HG03457 (cell line): Measurements from ENCODE around the gene IKBKE.

Experiments
- ATAC-seq: cut with Tn5 transposase; IDR thresholded peaks from one replicate; pipeline ENCODE4 v1.9.1; 2021; ENCODE audit warnings: moderate number of reproducible peaks; ENCODE audit not compliant: unreplicated experiment

Gene IKBKE

DNA sequence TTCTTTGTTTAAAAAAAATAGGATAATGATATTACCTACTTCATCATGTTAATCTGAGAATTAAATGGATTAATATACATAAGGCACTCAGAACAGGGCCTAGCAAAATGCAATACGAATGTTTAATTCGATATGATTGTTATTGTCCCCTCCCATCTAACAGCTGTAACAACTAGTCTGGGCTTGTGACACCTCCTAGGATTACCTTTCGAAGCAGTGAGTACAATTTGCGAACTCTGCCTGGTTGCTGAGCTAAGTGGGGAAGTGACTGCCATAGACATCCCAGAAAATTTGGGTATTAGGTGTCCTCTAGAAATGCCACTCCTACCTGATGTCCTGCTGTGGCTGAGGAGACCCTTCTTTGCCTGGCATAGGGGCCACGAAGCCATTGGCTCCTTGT is 40.1 kb downstream of the IKBKE start:
- no peak for ATAC-seq

DNA sequence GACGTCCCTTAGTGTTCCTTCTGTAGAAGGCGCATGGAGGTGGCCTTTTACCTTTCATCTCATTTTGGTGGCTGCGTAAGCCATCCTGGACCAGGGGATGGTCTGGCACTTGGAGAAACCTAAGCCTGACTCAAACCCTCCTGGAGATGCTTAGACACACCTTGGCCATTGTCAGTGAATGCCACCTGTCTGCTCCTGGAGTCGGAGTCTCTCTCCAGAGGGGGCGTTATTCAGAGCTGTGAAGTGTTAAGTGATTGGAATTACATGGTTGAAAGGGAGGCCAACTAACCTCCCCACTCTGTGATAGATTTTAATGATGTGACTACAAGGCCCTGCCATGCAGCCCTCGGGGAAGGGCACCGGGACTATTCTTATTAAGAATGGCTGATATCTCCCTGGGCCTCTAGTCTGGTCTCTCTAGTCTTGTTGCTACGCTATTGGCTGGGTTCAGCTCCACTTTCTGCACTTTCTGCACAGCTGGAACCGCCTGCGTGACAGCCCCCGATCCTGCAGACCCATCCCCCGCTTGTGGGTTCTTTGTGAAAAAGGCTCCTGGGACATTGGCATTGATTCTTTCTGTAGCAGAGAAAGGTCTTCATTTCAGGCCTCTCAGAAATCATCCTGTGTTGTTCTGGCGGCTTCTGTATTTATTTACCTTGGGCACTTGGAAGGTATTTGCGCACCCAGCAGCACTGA is 41.2 kb downstream of the IKBKE start:
- ATAC-seq, result no peak

DNA sequence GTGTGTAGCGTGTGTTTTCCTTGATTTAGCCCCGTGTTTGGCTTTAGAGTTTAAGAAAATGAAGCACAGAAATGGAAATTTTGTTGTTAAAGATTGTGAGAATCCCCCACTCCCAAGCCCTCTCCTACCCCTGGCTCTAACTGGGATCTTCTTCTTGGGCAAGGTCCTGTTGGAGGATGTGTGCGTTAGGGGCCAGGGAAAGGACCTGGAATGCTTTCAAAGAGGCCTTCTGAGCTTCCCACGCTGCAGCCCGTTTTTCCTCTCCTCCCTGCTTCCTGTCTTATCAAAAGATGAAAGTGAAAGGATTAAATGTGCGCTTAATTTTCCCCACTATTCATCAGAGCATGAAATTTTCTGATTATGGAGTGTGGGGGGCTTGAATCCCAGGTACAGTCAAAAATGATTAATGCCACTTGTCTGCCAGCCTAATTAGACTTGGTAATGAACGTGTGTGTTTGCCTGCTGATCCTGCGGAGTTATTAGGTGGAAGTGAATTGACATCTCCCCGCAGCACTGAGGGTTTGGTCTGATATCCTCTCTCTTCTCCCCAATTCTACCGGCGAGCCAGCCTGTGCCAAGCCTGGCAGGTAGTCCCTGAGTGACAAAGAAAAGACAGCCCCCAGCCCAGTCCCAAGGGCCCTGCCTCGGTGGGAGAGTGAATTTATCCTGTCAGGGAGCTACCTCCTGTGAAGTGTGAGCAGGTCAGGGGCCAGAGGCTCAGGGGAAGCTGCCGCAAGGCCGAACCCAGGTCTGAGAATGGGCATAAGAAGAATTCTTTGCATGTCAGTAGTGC is 42.0 kb downstream of the IKBKE start:
- ATAC-seq, result no peak

DNA sequence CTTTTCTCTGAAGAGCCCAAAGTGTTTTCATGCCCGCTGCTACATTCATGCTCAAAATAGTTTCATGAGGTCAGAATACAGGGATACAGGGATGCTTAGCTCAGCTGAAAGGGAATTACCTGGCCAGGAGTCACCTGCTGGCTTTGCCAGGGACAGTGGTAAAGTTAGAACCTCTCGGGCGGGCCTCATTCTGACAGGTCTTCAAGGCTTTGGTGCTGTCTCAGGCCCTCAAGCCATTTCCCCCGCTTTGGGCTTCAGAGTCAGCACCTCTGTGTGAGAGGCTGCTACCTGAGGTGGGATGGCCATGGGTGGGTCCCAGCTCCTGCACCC is 42.5 kb downstream of the IKBKE start:
- no peak for ATAC-seq

DNA sequence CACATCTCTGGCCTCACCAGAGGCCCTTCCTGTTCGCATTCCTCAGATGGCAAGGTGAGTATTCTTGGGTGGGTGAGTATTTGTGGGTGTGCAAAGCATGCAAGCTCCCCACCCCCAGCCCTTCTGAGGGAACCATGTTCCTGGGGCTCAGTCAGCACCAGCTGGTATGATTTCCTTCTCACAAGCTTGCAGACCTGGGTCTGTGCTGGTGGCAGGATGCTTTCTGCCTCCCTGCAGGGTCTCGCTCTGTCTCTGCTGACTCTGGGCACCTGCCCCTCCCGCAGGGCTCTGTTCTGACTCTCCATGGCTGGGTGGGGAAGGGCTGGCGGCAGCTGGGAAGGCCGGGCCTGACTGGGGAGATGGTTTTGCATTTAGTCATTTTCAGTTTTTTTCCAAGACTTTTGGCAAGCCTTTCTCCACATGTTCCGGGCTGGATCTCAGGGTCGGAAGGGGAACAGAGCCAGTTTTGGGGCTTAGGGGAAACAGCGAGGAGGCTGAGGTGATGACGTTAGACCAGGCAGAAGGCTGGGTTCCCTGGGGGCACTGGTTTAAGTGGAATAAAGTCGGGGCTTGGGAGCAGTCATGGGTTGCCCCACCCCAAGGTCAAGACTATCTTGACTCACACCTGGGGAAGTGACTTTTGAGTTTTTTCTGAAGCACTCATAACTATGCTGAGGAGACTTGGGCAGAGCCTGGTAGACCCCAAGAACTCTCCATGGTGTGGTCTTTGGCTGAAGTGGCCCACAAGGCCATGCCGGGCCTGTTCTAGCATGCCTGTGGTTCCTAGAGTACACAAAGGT is 43.2 kb downstream of the IKBKE start:
- no peak for ATAC-seq

DNA sequence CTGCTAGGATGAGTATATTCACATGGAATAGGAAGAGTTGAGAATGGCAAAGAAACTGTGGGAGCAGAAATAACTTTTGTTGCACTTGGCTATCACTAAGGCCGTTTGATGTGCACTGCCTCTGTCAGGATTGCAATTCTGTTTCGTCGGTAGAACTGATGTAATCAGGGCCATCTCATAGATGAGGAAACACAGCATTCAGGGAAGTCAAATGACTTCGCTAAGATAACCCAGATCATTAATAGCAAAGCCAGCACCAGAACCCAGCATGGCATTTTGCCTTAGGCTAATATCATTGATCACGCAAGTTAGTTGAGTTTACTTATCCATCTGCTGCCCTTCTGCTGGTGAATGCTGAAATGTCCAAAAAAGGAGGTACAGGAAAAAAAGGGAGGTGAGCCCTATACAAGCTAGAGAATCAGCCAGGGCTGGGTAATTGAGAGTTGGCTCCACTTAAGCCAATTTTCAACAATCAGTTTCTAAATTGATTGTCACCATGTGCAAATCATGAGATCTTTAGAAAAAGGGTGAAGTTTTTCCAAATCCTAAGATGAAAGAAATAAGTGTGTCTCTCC is 44.6 kb downstream of the IKBKE start:
- ATAC-seq, result no peak

DNA sequence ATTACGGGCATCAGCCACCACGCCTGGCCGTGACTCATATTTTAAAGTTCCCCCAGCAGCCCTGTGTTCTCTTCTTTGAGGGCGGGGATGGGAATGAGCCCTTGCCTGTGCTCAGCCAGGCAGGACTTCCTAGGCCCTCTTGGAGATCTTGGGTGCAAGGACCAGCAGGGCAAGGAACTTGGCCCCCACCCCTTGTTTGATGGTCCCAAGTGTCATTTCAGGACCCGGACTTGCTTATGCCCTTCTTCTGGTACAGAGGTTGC is 46.4 kb downstream of the IKBKE start:
- no peak for ATAC-seq

DNA sequence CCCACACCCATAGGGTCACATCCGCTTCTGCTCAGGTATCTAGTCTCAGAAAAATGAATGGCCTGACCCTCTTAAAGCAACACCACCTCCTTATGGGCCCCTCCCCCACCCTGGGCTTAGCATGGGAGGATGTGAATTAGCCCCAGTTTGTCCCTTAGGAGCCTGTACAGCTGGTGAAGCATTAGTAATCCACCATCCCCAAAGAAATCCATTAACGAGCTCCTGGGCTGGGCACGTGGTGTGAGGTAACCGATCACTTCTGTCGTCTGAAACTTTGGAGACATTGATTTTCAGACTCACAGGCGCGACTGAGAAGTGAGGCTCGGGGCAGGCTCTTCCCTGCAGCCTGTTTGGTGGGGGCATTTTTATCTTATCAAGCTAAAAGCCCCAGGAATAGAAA is 47.5 kb downstream of the IKBKE start:
- no peak for ATAC-seq

DNA sequence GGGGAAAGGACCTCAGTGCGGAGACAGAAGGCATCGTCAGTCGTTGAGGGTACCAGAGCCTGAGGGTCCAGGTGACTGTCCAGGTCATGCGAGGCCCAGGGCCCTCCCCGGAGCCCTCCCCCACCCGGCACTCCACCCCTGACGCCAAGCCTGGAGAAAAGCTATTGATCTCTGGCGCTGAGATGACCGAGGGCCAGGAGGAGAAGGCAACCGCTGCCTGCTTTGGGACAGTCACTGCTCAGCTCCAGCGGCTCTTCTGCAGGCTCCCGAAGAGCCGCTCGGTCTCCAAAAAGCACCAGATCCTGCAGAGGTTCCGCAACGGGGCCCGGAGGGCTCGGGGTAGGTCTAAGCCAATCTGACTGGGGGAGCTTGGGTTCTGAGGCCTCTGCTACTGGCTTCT is 47.9 kb downstream of the IKBKE start:
- ATAC-seq, result no peak

DNA sequence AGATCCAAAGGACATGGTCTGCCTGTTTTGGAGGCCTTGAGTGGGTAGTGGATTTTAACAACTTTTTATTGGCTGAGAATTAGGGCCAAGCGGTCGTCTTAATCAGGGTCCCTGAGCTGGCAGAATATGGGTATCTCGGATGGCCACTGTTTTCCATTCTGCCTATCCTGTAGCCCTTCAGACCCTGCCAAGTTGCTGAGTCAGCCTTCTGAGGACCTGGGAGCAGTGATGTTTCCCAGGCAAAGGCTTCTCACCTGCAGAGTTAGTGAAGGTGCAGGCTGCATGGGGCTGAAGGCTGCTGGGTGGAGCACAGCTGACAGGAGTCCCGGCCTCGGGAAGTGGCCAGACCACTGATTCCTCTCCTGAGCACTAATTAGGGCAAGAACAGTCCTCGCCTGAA is 48.5 kb downstream of the IKBKE start:
- ATAC-seq, result no peak

DNA sequence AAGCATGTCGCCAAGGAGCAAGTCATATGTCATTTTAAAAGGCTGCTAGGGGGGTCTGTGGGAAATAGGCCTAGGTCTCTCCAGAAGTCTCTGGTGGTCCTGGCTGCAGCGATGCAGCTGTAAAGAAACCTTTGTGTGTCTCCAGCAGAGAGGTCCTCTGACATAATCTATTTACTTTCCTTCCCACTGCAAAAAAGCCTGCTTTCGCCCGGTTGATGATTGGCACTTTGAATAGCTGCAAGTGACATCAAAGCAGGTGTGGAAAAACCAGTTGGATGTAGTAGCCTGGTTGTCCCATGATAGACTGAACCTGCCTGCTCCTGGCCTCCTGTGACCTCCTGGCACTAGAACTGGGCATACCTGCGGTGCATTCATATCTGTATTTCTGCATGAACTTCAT is 50.9 kb downstream of the IKBKE start:
- ATAC-seq, result no peak

DNA sequence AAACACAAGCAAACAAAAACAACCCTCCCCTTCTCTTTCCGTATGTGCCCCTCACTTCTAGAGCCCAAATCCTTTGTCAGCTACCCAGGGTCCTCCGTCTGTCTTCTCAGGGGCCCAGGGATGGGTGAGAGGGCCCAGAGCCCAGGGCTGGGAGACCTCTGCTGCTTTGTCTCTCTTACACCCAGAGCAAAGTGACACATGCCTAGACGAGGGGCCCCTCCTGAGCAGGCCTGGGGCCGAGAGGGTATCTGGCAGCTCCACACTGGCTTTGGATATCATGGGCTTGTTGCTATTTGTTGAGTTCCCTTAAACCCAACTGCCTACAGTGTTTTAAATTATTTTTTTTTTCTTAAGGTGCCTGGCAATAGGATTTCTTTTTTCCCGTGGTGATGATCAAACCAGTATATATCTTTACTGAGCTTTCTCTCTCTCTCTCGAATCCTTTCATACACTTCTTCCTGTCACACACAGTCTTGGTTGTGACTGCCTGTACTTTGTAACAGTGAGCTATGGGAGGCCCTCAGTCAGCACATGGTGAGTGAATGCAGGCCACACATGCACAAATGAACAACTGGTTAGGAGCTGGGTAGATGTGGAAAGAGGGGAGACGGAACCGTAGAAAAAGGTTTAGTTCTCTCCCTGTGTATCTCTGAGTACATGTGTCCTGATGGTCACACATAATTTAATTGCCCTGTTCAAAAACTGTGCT is 51.6 kb downstream of the IKBKE start:
- no peak for ATAC-seq

DNA sequence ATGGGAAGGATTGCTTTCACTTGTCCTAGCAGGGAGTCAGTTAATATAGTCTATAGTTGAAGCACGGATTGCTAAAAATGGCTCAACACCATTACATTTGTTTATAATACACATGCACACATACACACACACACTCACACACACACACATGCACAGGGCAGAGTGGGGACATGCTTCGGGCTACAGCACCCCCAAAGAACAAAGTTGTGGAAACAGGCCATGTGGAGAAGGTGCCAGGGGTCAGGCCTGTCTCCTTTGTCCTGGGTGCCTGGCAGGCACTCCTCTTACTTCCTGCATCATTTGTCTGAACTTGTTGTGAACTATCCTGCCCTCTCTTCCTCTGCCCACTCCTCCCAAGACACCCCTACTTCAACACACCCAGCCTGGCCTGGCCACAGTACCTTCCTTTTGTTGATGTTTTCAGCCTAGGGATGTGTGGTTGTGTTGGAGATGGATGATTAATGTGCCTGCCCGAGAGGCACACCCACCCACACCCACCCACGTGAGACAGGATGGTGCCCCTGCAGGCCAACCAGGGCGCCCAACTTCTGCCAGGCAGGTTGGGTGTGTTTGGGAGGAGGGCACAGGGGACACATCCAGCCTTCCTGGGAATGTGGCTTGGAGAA is 54.6 kb downstream of the IKBKE start:
- no peak for ATAC-seq

DNA sequence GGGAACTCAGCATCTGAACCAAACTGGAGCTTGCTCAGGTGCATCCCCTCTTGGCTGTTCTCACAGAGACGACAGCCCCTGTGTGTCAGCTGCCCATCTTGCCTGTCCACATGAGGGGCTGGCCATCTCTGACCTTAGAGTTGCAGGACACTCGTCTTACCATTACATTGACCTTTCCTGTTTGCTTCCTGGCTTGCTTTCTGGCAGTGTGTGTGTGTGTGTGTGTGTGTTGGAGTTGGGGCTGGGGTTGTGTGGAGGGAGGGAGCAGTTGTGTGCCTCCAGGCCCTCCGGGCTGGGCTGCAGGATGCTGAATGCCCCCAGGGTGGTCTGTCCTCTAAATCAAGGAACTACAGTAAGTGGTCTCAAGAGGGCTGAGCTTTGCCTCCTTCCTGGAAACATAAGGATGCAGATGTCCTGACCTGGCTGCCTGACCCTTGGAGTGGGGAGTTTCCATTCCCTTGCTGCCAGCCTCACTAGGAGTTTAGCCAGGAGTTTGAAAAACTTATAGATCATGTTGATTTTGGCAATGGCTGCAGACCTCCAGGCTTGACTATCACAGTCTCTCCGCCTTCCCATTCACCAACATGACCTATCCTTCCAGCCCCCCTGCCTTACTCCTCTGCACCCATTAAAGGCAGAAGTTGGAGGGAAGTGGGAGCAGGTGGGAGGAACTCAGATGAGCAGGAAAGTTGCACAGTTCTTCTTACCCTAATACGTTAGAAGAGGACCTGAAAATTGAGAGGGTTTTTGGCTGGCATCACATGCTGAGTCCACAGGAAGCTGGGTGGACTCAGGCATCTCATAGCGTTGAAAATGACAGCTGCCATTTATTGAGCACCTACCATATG is 56.0 kb downstream of the IKBKE start:
- ATAC-seq, result no peak

DNA sequence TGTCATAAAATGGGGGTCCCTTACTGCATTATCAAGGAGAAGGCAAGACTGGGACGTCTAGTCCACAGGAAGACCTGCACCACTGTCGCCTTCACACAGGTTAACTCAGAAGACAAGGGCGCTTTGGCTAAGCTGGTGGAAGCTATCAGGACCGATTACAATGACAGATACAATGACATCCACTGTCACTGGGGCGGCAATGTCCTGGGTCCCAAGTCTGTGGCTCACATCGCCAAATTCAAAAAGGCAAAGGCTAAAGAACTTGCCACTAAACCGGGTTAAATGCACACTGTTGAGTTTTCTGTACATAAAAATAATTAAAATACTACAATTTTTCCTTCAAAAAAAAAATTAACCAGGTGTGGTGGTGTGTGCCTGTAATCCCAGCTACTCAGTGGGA is 59.1 kb downstream of the IKBKE start:
- ATAC-seq, result no peak

DNA sequence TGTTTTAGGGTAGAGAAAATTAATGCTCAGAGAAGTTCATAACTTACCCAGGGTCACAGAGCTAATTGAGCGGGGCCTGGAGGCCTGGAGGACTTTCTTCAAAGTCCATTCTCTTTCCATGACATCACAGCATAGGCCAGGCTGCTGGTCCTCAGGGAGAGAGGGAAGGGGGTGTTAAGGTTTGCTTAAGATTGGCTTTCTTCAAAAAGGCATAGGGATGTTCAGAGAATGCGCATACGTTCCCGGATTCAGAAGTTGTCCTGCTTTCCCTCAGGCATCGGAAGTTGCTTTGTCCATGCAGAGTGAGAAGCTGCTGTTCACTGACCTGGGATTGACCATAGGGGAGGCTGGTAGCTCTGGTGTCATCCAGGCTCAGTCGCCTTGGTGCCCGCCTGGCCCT is 62.1 kb downstream of the IKBKE start:
- ATAC-seq, result no peak

DNA sequence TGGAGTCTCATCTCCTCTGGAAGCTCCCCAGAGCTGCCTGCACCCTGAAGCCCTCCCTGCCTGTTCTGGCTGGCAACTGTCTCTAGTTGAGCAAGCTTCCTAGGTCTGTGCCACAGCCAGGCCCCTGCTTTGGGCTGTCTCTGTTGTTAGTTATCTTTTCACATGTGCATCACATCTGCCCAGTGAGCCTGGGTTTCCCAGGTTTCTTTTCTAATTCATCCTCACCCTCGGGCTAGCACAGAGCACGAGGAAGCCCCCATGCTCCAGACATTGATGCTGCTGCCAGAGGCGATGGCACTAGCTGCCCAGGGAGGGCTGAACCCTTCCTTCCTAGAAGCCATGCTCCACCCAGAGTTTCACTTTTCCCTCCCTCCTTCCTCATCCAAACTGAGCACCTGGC is 64.3 kb downstream of the IKBKE start:
- no peak for ATAC-seq

DNA sequence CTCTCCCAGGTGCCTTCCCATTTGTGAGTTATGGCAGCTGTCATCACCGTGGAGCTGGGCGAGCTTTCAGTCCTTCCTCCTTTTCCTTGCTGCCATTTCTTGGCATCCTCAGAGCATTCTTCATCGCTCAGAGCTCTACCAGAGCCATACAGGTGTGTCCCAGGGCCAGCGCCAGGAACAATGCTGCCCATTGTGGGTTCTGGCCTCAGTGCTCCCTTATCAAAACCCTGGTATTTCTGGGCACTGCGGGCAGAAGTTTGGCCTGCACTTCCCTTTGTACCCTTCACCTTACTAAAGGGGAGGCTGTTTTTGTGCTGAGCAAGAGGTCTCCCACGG is 65.5 kb downstream of the IKBKE start:
- no peak for ATAC-seq

DNA sequence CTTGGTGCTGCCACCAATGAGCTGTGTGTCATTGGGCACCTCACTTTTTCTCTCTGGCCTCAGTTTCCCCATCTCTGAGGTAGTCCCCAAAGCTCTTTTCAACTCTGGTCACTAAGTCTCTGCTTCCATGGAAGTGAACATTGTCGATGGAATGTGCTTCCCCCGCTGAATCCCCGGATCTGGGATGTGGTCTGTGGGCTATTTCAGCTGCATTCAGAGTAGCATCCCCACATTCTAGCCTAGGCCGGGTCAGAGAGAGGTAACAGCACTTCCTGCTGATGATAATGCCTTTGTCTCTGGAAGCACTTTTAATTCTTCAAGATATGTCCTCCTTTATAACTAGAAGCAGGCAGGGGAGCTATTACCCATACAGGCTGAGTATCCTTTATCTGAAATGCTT is 66.9 kb downstream of the IKBKE start:
- ATAC-seq, result no peak

DNA sequence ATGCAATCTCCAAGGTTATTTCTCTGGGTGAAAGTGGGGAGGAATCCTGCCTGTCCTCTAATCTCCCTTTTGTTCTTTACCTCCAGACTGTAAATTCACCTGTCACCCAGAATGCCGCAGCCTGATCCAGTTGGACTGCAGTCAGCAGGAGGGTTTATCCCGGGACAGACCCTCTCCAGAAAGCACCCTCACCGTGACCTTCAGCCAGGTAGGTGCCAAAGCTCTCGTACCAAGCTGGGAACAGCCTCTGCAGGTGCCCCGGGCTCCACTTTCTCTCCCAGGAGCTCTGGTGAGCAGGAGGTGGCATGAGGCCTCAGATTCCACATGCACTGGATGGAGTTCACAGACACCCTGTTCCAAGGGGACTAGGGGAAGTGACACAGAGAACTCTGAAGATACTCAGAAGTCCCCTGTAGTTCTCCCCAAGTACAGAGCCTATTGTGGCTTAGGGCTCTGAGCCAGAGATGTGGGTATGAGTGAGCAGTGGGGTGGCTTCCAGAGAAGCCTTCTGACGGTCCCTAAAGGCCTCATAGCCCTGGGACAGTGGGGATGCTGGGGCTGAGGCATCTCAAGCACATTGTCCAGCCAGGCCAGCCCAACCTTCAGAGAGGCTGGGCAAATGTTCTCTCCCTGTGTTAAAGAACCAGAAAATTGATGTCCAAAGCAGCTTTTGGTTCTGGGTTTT is 68.0 kb downstream of the IKBKE start:
- no peak for ATAC-seq
